Measurements from ENCODE around the gene MPRIP. TPM values are rescaled to one million over a fixed set of nuclear protein-coding genes. Genes with fewer than 3 reads are reported as not detected.

Gene MPRIP
- total and polyA plus RNA-seq, 10 donors, result 52.3 to 309 (median 131) TPM

DNA sequence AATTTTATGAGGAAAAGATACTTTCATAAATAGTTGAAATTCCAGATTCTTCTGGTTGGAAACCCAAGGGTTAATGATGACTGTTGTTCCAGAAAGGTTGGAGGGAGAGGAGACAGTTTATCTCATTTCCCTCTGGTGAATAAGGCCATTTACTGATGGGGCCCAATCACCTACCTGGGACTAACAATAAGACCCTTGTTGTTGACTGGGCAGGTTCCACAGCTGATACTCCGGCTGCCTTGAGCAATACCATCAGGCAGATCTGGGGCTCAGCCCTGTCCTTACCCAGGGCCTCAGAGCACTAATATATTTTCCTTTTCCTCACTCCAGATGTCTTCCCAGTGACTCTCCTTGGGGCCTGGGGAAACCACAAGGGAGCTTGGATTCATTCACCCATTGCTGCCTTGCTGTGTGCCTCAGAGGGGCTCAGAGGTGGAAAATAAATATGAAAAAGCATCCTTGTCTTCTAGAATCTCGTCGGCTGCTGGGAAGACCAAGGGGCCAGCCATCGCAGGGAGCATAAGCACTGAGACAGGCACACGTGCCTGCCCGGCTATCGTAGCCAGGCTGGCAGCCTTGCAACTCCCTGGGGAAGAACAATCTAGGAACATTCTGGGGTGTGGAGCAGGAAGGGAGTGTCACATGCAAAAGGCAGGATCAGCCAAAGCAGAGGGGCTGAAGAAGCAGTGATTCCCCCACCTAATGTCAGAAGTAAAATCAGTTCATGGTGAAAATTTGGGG is 54.4 kb downstream of the MPRIP start:
- intact Hi-C loops (cut with DNase I; ENCODE audit: low total_unique reads), result no loop called here
- peak; percentile 34 for DNase-seq
- H3K27me3 ChIP-seq (replicated peaks in 1 of 7), result no peaks in the 10 kb centered on the region
- H3K36me3 ChIP-seq, result peaks cover 0 to 47% (median 1%) of the 10 kb centered on the region in 6 donors
- H3K4me3 ChIP-seq, result no peak overlapping the region
- 64 to 79% (median 74%) methylated on average over 7 of the region's 7 CpGs for WGBS, 5 donors
- H3K27ac ChIP-seq, result peak overlapping the region in 1 of 8 donors; percentile 23
- TF ChIP-seq POLR2AphosphoS5 (IDR thresholded peaks at IDR 0.05), result peak in 1 of 3 donors; percentile 38
- TF ChIP-seq, protein P1, sequence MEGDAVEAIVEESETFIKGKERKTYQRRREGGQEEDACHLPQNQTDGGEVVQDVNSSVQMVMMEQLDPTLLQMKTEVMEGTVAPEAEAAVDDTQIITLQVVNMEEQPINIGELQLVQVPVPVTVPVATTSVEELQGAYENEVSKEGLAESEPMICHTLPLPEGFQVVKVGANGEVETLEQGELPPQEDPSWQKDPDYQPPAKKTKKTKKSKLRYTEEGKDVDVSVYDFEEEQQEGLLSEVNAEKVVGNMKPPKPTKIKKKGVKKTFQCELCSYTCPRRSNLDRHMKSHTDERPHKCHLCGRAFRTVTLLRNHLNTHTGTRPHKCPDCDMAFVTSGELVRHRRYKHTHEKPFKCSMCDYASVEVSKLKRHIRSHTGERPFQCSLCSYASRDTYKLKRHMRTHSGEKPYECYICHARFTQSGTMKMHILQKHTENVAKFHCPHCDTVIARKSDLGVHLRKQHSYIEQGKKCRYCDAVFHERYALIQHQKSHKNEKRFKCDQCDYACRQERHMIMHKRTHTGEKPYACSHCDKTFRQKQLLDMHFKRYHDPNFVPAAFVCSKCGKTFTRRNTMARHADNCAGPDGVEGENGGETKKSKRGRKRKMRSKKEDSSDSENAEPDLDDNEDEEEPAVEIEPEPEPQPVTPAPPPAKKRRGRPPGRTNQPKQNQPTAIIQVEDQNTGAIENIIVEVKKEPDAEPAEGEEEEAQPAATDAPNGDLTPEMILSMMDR (IDR thresholded peaks at IDR 0.05 in 8 of 11, conservative IDR thresholded peaks at IDR 0.05 in 3 of 11), result no peak
- no peaks in the 10 kb centered on the region for H3K9me3 ChIP-seq
- H3K4me1 ChIP-seq, result peaks cover 2 to 90% (median 34%) of the 10 kb centered on the region in 6 donors

DNA sequence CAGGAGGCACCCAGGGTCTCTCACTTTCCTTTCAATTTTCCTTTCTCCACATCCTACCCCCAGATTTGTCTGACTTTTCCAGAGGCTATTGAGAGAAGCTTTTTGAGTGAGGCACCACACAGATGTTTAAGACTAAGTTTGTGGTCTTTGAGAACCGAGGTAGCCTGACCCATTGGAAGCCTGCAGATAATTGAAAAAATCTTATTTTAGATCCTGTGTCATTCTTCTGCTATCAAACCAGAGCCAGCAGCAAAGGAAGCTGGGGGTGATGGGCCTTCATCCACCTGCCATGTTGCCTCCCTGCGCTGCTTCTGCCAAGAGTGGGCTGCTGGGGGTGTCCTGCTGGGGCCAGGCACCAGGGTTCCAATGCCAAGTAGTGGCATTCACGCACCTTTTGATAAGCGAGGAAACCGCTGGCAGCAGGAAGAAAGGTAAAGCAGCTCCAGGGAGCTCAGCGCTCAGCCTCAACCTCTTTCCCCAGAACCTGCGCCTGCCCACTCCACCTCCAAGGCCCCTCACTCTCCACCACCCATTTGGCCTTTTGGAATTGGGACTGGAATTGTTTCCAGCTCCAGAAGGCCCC is 55.6 kb downstream of the MPRIP start:
- Histone ChIP-seq H3K4me3 (no peak overlapping the region), H3K36me3 (peaks cover 0 to 54% (median 4%) of the 10 kb centered on the region in 6 donors), H3K9me3 (no peaks in the 10 kb centered on the region), H3K4me1 (peaks cover 0 to 89% (median 33%) of the 10 kb centered on the region in 6 donors), H3K27me3 (replicated peaks in 1 of 7) (no peaks in the 10 kb centered on the region), H3K27ac (peak overlapping the region in 5 of 8 donors; percentile 1 to 46 (median 27))
- intact Hi-C loops (cut with DNase I; ENCODE audit: low total_unique reads), result no loop called here
- 83 to 96% (median 94%) methylated on average over 7 of the region's 7 CpGs for WGBS, 5 donors
- TF ChIP-seq, protein P1 (IDR thresholded peaks at IDR 0.05 in 8 of 11, conservative IDR thresholded peaks at IDR 0.05 in 3 of 11), result no peak
- no peak for TF ChIP-seq POLR2AphosphoS5 (IDR thresholded peaks at IDR 0.05)
- DNase-seq, result peak; percentile 31

DNA sequence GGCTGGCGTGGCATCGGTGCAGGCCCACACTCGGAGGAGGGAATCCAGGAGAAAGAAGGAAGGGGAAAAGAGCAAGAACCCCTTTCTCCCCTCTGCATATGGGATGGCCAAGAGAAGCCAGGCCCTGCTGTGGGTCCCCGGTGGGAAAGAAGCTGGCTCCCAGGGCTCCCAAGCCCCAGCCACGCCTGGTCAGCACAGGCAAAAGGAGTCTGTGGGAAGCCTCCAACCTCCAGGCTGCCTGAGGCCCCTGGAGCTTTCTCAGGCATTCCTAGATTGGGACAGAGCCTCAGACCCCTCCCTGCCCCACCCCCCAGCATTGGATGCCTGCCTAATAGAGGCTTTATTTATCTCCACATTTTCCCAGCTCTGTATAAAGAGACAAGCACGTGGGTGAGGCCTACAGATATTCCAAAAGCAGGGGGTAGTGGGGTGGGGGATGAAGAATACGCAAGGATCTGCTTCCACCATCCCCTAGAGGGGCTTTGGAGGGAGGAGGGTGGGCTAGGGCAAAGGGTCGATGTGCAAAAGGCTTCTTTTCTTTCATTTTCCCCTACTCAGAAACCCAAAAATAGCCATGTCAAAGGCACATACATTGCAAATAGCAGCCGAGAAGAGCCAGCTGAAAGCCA is 56.4 kb downstream of the MPRIP start:
- intact Hi-C loops (cut with DNase I; ENCODE audit: low total_unique reads), result no loop called here
- H3K36me3 ChIP-seq, result peaks cover 0 to 54% (median 4%) of the 10 kb centered on the region in 6 donors
- no peak overlapping the region for H3K4me3 ChIP-seq
- no peak for DNase-seq
- H3K27ac ChIP-seq, result peak overlapping the region in 6 of 8 donors; percentile 1 to 46 (median 26)
- H3K27me3 ChIP-seq (replicated peaks in 1 of 7), result no peaks in the 10 kb centered on the region
- no peaks in the 10 kb centered on the region for H3K9me3 ChIP-seq
- no peak for TF ChIP-seq POLR2AphosphoS5 (IDR thresholded peaks at IDR 0.05)
- no peak for TF ChIP-seq POLR2A (IDR thresholded peaks at IDR 0.05)
- TF ChIP-seq, protein P1 (IDR thresholded peaks at IDR 0.05 in 8 of 11, conservative IDR thresholded peaks at IDR 0.05 in 3 of 11), result no peak
- peaks cover 0 to 89% (median 33%) of the 10 kb centered on the region in 6 donors for H3K4me1 ChIP-seq
- 79 to 89% (median 83%) methylated on average over 9 of the region's 9 CpGs for WGBS, 5 donors

DNA sequence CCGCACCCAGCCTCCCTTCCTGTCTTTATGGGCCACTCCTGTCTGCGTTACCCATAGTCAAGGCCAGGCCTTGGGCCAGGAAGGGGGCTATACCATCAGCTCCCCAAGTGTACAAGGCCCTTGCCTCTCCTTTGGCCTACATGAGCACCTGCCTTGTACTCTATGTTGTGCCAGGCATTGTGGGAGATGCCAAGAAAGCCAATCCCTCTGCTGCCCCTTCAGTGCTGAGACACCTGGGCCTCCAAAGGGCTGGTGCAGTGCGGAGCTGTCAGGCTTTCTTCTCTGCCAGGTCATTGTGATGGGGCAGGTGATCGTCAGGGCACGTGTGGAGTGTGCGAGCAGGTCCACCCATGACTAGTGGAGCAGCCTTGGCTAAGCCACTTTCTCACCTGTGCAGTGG is 59.9 kb downstream of the MPRIP start:
- Histone ChIP-seq H3K27me3 (replicated peaks in 1 of 7) (no peaks in the 10 kb centered on the region), H3K9me3 (no peaks in the 10 kb centered on the region), H3K4me3 (no peak overlapping the region), H3K4me1 (peaks cover 0 to 93% (median 44%) of the 10 kb centered on the region in 6 donors), H3K36me3 (peaks cover 0 to 56% (median 4%) of the 10 kb centered on the region in 6 donors), H3K27ac (peak overlapping the region in 1 of 8 donors; percentile 21)
- DNase-seq, result no peak
- WGBS, 5 donors, result 87 to 96% (median 93%) methylated on average over 2 to 6 of the region's 6 CpGs
- intact Hi-C loops (cut with DNase I; ENCODE audit: low total_unique reads), result loop anchor here (10.0 kb wide), 1 partner anchor 47 kb away; no protein-coding TSS in a partner anchor
- TF ChIP-seq POLR2A (IDR thresholded peaks at IDR 0.05), result no peak
- TF ChIP-seq, protein P1 (IDR thresholded peaks at IDR 0.05 in 8 of 11, conservative IDR thresholded peaks at IDR 0.05 in 3 of 11), result no peak
- no peak for TF ChIP-seq POLR2AphosphoS5 (IDR thresholded peaks at IDR 0.05)
